GM12875 (cell line): Measurements from ENCODE around the gene SF3B1.
"Not testable (repeated sequence)": the region's sequence is repeated elsewhere in the genome, so short reads cannot be mapped to it uniquely, and the experiment has no call there.

ENCODE experiments used
- H3K4me3 ChIP-seq: one replicate; pipeline ENCODE4 v1.5.1; 2011; ENCODE audit warnings: low read depth, low read length, control low read depth
- CTCF ChIP-seq: IDR thresholded peaks from 2 replicates; pipeline ENCODE4 v1.5.1; 2011; ENCODE audit warnings: low read depth, mild to moderate bottlenecking, control low read depth, inconsistent platforms, low read length, moderate library complexity, borderline replicate concordance; ENCODE audit not compliant: insufficient read depth

SF3B1 gene

GRCh38 chr2:197377670-197378069 is 57.2 kb downstream of the SF3B1 start:
- no peak overlapping the region for H3K4me3 ChIP-seq
- no peak for TF ChIP-seq CTCF

DNA sequence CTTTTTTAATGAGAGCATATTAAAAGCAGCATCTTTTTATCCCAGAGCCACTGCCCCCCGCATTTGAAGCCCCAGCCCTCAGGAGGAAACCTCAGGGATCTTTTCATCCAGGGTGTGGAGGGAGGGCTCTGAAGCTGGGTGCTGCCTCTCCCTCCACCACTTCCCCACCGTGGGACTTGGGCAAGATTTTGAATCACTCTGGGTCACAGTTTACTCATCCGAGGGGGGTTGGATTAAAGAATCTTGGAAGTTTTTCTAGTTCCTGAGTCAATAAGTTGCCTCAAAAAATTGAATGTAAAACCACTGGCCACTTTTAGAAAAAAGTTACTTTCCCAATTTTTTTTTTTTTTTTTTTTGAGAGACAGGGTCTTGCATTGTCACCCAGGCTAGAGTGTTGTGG is 62.2 kb downstream of the SF3B1 start:
- H3K4me3 ChIP-seq: no peak overlapping the region
- no peak for TF ChIP-seq CTCF

GRCh38 chr2:197370664-197371063 is 64.2 kb downstream of the SF3B1 start:
- H3K4me3 ChIP-seq: not testable (repeated sequence)

DNA sequence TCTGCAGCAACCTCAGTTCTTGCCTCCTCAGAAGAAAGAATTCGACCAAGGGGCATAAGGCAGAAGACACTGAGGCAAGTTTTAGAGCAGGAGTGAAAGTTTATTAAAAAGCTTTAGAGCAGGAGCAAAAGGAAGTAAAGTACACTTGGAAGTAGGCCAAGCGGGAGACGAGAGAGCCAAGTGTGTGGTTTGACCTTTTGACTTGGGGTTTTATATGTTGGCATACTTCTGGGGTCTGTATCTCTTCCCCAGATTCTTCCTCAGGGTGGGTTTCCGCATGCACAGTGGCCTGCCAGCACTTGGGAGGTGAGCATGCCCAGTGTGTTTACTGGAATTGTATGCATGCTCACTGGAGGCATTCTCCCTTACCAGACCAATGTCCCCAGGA is 64.9 kb downstream of the SF3B1 start:
- no peak for TF ChIP-seq CTCF
- no peak overlapping the region for H3K4me3 ChIP-seq

DNA sequence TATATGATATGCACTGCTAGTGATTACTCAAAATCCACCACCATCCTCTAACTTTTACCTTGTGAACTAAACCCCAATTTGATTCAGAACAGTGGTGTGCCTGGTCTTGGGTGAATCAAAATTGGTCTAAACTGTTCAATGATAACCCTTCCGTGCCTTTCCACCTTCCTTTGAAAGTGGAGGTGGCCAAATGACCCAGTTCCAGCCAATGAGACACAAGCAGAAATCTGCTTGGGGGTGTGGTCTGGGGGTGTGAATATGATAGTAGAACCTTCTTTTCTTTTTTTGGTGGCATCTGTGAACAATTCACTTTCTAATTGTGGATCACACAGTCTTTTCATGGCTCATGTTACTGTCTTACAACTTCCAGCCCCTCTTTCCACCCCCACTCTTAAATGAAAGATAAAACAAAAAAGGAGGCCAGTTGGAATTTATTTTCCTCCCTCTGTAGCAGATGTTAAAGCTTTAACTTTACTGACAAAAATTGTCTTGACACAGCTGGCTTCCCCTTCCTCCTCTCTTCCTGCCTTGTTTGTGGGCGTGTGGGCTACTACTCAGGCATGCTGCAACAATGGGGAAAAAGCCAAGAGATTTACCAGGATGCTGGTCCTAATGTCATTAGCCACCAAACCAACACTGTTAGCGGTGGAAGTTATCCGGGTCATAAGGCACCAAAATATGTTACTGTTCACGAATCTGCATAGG is 65.4 kb downstream of the SF3B1 start:
- no peak for TF ChIP-seq CTCF
- H3K4me3 ChIP-seq: no peak overlapping the region

GRCh38 chr2:197368412-197368811 is 66.4 kb downstream of the SF3B1 start:
- no peak for TF ChIP-seq CTCF
- H3K4me3 ChIP-seq: no peak overlapping the region

DNA sequence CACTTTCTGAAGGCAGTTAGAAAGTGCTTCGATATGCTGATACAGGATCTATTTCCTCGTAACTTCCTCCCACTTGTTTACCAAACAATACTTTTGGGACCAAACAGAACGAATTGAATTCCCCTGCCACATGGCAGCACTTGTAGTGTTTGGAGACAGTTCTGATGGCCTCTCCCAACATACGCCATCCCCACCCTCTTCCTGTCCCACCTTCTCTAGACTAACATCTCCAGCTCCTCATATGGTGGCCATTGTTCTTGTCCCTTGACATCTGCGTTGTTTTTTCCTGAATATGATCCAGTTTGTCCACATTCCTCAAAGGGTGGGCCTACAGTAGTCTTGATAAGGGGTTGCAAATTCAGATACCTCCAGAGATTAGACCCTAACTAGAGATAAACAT is 70.8 kb downstream of the SF3B1 start:
- no peak for TF ChIP-seq CTCF
- no peak overlapping the region for H3K4me3 ChIP-seq
